Urothelium cell line (cell line): Measurements from ENCODE around the gene SYNGR4.

Source experiments
- DNase-seq: peaks from one replicate; pipeline ENCODE4 v3.0.0; 2011; ENCODE audit warnings: low spot score, mixed read lengths
- FAIRE-seq: peaks from 2 replicates; lab custom pipeline; 2011; peaks lifted over from hg19 to GRCh38; lab: Jason Lieb, UNC

SYNGR4 gene

GRCh38 chr19:48424694-48425219 is 60.6 kb downstream of the SYNGR4 start:
- no peak for FAIRE-seq
- DNase-seq, result peak; percentile 84
